ENCODE results near the gene P3H3.
"Not testable (repeated sequence)": the region's sequence is repeated elsewhere in the genome, so short reads cannot be mapped to it uniquely, and the experiment has no call there.

The P3H3 gene

DNA sequence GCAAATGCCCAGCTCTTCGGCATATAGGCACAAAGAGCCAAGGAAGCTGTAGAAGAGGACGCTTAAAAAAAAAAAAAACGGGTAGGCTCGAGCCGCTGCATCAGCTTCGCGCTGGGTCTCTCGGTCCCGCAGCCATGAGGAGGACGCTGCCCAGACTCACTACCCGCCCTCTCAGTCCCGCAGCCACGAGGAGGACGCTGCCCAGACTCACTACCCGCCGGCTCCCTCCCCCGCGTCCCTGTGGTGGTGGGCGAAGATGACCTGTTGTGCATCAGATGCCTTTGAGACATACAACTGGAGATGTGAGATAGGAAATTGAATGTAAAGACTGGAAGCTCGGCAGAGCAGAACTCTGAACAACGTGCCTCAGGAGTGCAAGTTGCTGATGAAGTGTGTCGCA, 56.3 kb downstream of the P3H3 start:
- no peak overlapping the region for H3K4me3 ChIP-seq (ENCODE audit: low read length)
- no peak for TF ChIP-seq ZNF274 (IDR thresholded peaks at IDR 0.05; ENCODE audit: low read depth, low read length)

DNA sequence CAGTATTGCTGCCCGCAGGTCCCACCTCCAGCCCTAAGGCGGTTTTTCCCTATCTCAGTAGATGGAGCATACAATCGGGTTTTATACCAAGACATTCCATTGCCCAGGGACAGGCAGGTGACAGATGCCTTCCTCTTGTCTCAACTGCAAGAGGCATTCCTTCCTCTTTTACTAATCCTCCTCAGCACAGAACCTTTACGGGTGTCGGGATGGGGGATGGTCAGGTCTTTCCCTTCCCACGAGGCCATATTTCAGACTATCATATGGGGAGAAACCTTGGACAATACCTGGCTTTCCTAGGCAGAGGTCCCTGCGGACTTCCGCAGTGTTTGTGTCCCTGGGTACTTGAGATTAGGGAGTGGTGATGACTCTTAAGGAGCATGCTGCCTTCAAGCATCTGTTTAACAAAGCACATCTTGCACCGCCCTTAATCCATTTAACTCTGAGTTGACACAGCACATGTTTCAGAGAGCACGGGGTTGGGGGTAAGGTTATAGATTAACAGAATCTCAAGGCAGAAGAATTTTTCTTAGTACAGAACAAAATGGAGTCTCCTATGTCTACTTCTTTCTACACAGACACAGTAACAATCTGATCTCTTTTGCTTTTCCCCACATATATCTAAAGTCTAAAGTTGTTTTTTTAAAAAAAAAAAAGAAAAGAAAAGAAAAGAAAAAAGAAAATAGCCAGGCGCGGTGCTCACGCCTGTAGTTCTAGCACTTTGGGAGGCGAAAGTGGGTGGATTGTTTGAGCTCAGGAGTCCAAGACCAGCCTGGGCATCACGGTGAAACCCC, 58.2 kb downstream of the P3H3 start:
- not testable (repeated sequence) for H3K4me3 ChIP-seq (ENCODE audit: low read length)

DNA sequence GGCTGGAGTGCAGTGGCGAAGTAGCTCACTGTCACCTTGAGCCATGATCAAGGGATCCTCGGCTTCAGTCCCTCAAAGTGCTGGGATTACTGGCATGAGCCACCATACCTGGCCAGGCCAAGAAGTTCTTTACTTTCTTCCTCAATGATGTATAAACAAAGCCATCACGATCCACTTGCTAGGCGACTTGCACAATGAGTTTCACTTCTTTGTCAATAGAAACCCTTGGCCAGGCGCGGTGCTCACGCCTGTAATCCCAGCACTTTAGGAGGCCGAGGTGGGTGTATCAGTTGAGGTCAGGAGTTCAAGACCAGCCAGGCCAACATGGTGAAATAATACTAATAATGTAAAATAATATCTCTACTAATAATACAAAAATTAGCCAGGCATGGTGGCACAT, 59.3 kb downstream of the P3H3 start:
- no peak for TF ChIP-seq ZNF274 (IDR thresholded peaks at IDR 0.05; ENCODE audit: low read depth, low read length)
- H3K4me3 ChIP-seq (ENCODE audit: low read length), result no peak overlapping the region

DNA sequence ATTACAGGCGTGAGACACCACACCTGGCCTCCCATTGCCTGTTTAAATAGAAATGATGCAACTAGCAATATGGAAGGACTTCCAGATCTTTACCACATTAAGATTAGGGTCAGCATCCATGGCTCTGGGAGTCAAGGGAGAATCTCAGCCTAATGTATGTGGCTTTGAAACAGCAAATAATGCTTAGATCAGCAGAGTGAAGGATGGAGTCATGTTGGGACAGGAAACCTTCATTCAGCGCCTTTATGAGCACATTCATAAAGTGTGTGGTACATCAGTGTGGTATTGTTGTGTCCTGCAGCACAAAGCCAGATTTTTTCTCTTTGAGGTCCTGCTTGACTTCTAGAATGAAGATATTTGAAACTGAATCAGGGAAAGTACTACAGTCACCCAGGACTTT, 60.2 kb downstream of the P3H3 start:
- no peak overlapping the region for H3K4me3 ChIP-seq (ENCODE audit: low read length)
- TF ChIP-seq ZNF274 (IDR thresholded peaks at IDR 0.05; ENCODE audit: low read depth, low read length), result no peak

DNA sequence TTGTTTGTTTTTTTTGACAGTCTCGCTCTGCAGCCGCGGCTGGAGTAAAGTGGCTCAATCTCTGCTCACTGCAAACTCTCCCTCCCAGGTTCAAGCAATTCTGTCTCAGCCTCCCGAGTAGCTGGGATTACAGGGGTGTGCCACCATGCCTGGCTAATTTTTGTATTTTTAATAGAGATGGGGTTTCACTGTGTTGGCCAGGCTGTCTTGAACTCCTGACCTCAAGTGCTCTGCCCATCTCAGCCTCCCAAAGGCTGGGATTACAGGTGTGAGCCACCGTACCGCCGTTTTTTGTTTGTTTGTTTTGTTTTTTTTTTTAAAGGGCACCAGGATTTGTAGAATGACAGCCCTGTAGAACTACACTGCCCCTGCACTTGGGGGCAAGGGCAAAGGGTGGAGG, 60.6 kb downstream of the P3H3 start:
- H3K4me3 ChIP-seq (ENCODE audit: low read length), result not testable (repeated sequence)

Data from GM08714 (cell line).